ENCODE data around the gene CAND2.

DNA sequence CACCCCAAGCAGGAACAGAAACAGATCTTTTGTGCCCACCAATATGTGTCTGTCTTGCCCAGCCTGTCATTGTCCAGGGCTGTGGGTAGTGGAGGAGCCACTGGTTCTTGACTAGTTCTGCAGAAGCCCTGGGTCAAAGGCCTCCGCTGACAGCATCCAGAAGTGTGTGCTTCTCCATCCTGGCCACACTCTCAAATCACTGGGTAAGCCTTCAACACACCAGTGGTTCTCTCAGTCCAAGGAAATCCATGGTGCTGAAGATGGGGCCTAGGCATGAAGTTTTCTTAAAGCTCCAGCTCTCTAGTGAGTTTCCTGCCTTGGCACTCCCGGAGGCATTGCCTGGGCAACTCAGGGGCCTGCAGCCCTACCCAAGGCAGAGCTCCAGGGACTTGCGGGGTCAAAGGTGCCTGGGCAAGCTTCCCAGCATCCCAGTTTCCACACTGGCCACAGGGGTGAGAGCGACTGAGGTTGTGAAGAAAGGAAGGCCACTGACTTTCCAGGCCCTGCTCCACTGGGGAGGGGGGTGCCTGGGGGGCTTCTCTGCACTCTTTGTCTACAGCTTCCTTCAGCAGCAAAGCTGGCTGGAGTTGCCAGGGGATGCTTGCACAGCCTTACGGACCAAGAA lies 82.8 kb downstream of the CAND2 start:
- TF ChIP-seq, protein P1, sequence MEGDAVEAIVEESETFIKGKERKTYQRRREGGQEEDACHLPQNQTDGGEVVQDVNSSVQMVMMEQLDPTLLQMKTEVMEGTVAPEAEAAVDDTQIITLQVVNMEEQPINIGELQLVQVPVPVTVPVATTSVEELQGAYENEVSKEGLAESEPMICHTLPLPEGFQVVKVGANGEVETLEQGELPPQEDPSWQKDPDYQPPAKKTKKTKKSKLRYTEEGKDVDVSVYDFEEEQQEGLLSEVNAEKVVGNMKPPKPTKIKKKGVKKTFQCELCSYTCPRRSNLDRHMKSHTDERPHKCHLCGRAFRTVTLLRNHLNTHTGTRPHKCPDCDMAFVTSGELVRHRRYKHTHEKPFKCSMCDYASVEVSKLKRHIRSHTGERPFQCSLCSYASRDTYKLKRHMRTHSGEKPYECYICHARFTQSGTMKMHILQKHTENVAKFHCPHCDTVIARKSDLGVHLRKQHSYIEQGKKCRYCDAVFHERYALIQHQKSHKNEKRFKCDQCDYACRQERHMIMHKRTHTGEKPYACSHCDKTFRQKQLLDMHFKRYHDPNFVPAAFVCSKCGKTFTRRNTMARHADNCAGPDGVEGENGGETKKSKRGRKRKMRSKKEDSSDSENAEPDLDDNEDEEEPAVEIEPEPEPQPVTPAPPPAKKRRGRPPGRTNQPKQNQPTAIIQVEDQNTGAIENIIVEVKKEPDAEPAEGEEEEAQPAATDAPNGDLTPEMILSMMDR (IDR thresholded peaks at IDR 0.05): no peak
- no peak for TF ChIP-seq POLR2AphosphoS5 (IDR thresholded peaks at IDR 0.05)
